ENCODE data around the gene ZDHHC12.

Gene ZDHHC12

DNA sequence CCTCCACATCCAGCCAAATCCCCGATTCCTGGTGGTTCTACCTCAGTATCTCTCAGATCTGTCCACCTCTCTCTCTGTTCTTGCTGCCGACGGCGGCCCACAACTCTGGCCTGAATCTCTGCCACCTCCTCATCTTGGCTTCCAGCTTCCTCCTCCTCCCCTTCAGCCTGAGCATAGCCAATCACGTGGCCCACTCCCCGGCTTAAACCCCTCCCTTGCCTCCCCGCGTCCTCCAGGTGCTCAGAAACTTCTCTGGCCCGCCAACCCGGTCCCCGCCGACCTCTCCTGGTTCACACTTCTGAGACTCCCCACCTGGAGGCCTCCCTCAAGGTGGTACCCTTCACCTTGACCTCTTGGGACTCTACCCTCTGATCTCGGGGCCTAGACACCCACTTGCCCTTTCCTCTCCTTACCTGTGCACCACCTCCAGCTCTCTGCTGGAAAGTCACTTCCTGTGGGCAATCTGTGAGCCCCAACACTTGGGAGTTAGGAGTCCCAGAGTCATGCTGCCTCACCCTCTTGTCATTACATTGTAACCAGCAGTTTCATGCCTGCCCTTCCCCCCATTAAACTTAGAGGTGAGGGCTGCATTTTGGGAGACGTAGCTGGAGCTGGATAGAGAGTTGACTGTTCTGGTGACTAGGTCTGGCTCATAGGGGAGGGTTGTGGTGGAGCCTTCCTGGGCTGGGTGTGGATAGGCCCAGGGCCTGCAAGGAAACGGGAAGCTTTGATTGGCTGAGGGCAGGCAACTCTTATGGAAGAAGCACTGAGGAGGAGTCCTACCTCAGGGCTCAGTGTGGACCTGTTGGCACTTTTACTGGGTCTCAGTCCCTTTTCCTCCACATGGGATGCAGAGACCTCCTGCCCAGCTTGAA, 39.4 kb downstream of the ZDHHC12 start:
- DNase-seq = no peak

DNA sequence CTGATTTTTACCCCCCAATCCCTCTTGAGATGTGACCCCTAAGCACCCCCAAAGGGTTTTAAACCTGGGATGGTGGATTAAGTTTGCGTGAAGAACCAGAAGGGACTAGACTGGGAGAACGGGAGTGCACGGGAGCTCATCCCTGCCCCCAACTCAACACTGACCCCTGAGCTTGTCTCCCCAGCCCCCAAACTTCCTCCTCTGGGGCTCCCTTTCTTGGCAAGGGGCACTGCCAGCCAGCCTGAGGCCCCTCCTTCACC, 39.9 kb downstream of the ZDHHC12 start:
- no peak for DNase-seq

- no peak for DNase-seq
Measured at GRCh38 chr9:128683340-128684064, 40.4 kb downstream of the ZDHHC12 start.

GRCh38 chr9:128677794-128678193, 46.1 kb downstream of the ZDHHC12 start:
- no peak for DNase-seq

- DNase-seq = no peak
Measured at GRCh38 chr9:128675382-128675781, 48.5 kb downstream of the ZDHHC12 start.
